Thyroid gland (tissue), 4 donors: ENCODE results near the gene PARD3. TPM values are rescaled to one million over a fixed set of nuclear protein-coding genes. Genes with fewer than 3 reads are reported as not detected.
"Not testable (repeated sequence)": the region's sequence is repeated elsewhere in the genome, so short reads cannot be mapped to it uniquely, and the experiment has no call there.

ENCODE experiments used
- DNase-seq, 2 donors: peaks; one replicate each; pipeline ENCODE4 v3.0.0-alpha.2; 2019
- H3K27ac ChIP-seq, 3 donors: fragments of 200-600 bp; sonication (generic); 1 replicate in 2 of 3; 2 replicates in 1 of 3; pipeline ENCODE4 v1.5.1; 2016 to 2019; ENCODE audit warnings: mild to moderate bottlenecking in 1 of 3, moderate library complexity in 1 of 3
- H3K27me3 ChIP-seq: fragments of 200-600 bp; sonication (generic); one replicate; pipeline ENCODE4 v1.5.1; 2019
- H3K36me3 ChIP-seq, 2 donors: fragments of 200-600 bp; sonication (generic); one replicate each; pipeline ENCODE4 v1.5.1; 2016 to 2019
- H3K4me1 ChIP-seq, 2 donors: fragments of 200-600 bp; sonication (generic); one replicate each; pipeline ENCODE4 v1.5.1; 2017 to 2019
- H3K4me3 ChIP-seq, 3 donors: fragments of 200-600 bp; sonication (generic); replicated peaks in 1 of 3; 1 replicate in 2 of 3; 2 replicates in 1 of 3; pipeline ENCODE4 v1.5.1; 2016; ENCODE audit warnings: mild to moderate bottlenecking in 1 of 3
- H3K9me3 ChIP-seq: fragments of 200-600 bp; sonication (generic); one replicate; pipeline ENCODE4 v1.5.1; 2017
- POLR2A ChIP-seq, 2 donors: fragments of 450-650 bp; IDR thresholded peaks; one replicate each; pipeline ENCODE4 v1.6.1; 2017; ENCODE audit warnings: antibody characterized with exemption in 2 of 2, mild to moderate bottlenecking in 2 of 2, moderate library complexity in 1 of 2
- WGBS, 2 donors: methylation state at CpG; one replicate each; pipeline ENCODE4 v1.1.5; 2017; 5-methylcytosine and 5-hydroxymethylcytosine counted together
- intact Hi-C: fragments of 100-400 bp; cut with DNase I; formaldehyde crosslinking; loops from one replicate; pipeline ENCODE4 v1.15.1; 2023
- total RNA-seq, 4 donors: library from RNA; depleted of rRNA; stranded (reverse); fragments of >200 nt; gene quantifications; one replicate each; pipeline ENCODE4 v1.2.3, GENCODE V29; 2016
- TF ChIP-seq, protein P1 (sequence below), 6 experiments: fragments of 200-600 bp in 3 of 6; fragments of 450-650 bp in 3 of 6; sonication (generic) in 3 of 6; IDR thresholded peaks; one replicate each; pipeline ENCODE4 v1.5.1; 2016 to 2019; ENCODE audit warnings: antibody characterized with exemption in 6 of 6, mild to moderate bottlenecking in 2 of 6, inconsistent platforms in 1 of 6, moderate library complexity in 1 of 6

PARD3 gene
- total RNA-seq, 4 donors from 2014 or later, result 48.6 to 88.4 (median 57.7) TPM

- Histone ChIP-seq H3K4me1 (peaks cover 8 to 28% of the 10 kb centered on the region in 2 donors), H3K4me3 (no peak overlapping the region), H3K27me3 (no peaks in the 10 kb centered on the region), H3K9me3 (no peaks in the 10 kb centered on the region), H3K27ac (no peak overlapping the region), H3K36me3 (no peaks in the 10 kb centered on the region)
- WGBS, 2 donors, result 65 to 74% methylated on average over 1 of the region's 1 CpG
- DNase-seq, result no peak
- intact Hi-C loops, result no loop called here
- TF ChIP-seq POLR2A (IDR thresholded peaks at IDR 0.05), result no peak
Measured at GRCh38 chr10:34713875-34714274, 101.2 kb downstream of the PARD3 start.

- Histone ChIP-seq H3K4me1 (peaks cover 8 to 31% of the 10 kb centered on the region in 2 donors), H3K4me3 (no peak overlapping the region), H3K27ac (peak overlapping the region in 1 of 3 donors; percentile 14), H3K27me3 (no peaks in the 10 kb centered on the region), H3K9me3 (no peaks in the 10 kb centered on the region), H3K36me3 (no peaks in the 10 kb centered on the region)
- intact Hi-C loops, result no loop called here
- TF ChIP-seq POLR2A (IDR thresholded peaks at IDR 0.05), result no peak
- TF ChIP-seq, protein P1, sequence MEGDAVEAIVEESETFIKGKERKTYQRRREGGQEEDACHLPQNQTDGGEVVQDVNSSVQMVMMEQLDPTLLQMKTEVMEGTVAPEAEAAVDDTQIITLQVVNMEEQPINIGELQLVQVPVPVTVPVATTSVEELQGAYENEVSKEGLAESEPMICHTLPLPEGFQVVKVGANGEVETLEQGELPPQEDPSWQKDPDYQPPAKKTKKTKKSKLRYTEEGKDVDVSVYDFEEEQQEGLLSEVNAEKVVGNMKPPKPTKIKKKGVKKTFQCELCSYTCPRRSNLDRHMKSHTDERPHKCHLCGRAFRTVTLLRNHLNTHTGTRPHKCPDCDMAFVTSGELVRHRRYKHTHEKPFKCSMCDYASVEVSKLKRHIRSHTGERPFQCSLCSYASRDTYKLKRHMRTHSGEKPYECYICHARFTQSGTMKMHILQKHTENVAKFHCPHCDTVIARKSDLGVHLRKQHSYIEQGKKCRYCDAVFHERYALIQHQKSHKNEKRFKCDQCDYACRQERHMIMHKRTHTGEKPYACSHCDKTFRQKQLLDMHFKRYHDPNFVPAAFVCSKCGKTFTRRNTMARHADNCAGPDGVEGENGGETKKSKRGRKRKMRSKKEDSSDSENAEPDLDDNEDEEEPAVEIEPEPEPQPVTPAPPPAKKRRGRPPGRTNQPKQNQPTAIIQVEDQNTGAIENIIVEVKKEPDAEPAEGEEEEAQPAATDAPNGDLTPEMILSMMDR (IDR thresholded peaks at IDR 0.05), result no peak
- no peak for DNase-seq
- 66 to 68% methylated on average over 3 of the region's 3 CpGs for WGBS, 2 donors
Measured at GRCh38 chr10:34711500-34711899, 103.6 kb downstream of the PARD3 start.

DNA sequence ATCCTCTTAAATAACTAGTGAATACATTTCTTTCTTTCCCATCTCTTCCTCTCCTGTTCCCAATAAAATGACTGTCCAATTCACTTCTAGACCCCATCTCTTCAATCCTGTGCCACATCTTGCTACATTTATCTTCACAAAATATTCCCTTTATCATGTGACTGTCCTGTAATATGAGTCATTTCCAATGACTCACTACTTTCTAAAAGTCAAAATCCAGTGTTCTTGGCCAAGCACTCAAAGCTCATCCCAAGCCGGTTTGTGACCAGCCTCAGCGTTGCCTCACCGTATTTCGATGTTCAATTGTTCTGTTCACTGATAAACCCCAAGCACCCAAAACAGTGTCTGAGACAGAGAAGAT lies 104.7 kb downstream of the PARD3 start:
- DNase-seq, result no peak
- Histone ChIP-seq H3K27me3 (no peaks in the 10 kb centered on the region), H3K36me3 (no peaks in the 10 kb centered on the region), H3K4me1 (peaks cover 12 to 40% of the 10 kb centered on the region in 2 donors), H3K27ac (peak overlapping the region in 1 of 3 donors; percentile 18), H3K4me3 (no peak overlapping the region), H3K9me3 (no peaks in the 10 kb centered on the region)
- TF ChIP-seq, protein P1 (IDR thresholded peaks at IDR 0.05), result no peak
- TF ChIP-seq POLR2A (IDR thresholded peaks at IDR 0.05), result no peak
- 70 to 87% methylated on average over 4 of the region's 4 CpGs for WGBS, 2 donors
- intact Hi-C loops, result no loop called here

GRCh38 chr10:34709637-34710390 lies 105.3 kb downstream of the PARD3 start:
- TF ChIP-seq, protein P1 (IDR thresholded peaks at IDR 0.05), result no peak
- TF ChIP-seq POLR2A (IDR thresholded peaks at IDR 0.05), result no peak
- intact Hi-C loops, result no loop called here
- WGBS, 2 donors, result 83 to 84% methylated on average over 8 of the region's 8 CpGs
- H3K27me3 ChIP-seq, result no peaks in the 10 kb centered on the region
- no peak for DNase-seq
- H3K36me3 ChIP-seq, result no peaks in the 10 kb centered on the region
- no peak overlapping the region for H3K27ac ChIP-seq
- H3K4me1 ChIP-seq, result peaks cover 15 to 40% of the 10 kb centered on the region in 2 donors
- no peak overlapping the region for H3K4me3 ChIP-seq
- no peaks in the 10 kb centered on the region for H3K9me3 ChIP-seq

DNA sequence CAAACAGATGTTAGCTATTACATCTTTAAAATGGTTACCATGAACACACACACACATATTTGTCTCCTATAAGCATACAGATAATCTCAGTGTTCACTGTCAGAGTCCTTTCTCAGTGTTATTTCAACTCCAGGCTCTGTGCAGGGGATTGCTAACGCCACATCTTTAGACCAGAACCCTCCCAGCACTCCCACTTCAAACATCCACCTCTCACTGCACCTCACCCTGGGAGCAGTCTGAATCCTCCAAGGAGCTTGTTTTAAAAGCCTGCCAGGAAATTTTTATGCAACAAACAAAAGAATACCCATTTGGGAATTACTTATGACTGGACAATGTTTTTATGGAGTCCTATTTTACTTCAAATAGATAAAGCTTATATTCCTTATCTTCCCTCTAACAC lies 107.4 kb downstream of the PARD3 start:
- no peaks in the 10 kb centered on the region for H3K36me3 ChIP-seq
- intact Hi-C loops, result no loop called here
- DNase-seq, result no peak
- no peak overlapping the region for H3K27ac ChIP-seq
- peaks cover 17 to 46% of the 10 kb centered on the region in 2 donors for H3K4me1 ChIP-seq
- no peaks in the 10 kb centered on the region for H3K27me3 ChIP-seq
- TF ChIP-seq, protein P1 (IDR thresholded peaks at IDR 0.05), result no peak
- no peak for TF ChIP-seq POLR2A (IDR thresholded peaks at IDR 0.05)
- WGBS, 2 donors, result 32 to 38% methylated on average over 1 of the region's 1 CpG
- no peak overlapping the region for H3K4me3 ChIP-seq
- H3K9me3 ChIP-seq, result no peaks in the 10 kb centered on the region

GRCh38 chr10:34706992-34707391 lies 108.1 kb downstream of the PARD3 start:
- H3K9me3 ChIP-seq, intact Hi-C loops, H3K36me3 ChIP-seq, H3K27me3 ChIP-seq, H3K4me3 ChIP-seq, H3K27ac ChIP-seq, DNase-seq: not testable (repeated sequence)
- peaks cover 14 to 46% of the 10 kb centered on the region in 2 donors for H3K4me1 ChIP-seq
- WGBS, 2 donors, result 95 to 97% methylated on average over 4 of the region's 4 CpGs
